Endothelial cell of umbilical vein (primary cell): ENCODE results near the gene ETHE1. TPM values are rescaled to one million over a fixed set of nuclear protein-coding genes. Genes with fewer than 3 reads are reported as not detected.

Experiments
- BruUV-seq: library from RNA; stranded (reverse); fragments of 400-500 nt; replicated peaks from 2 replicates; lab custom pipeline; 2021; lab: Mats Ljungman, UMichigan
- CTCF ChIA-PET: fragments of 300-600, 350-600 bp; sonication (Branson Sonifier 250); formaldehyde crosslinking; loops from one replicate; lab custom pipeline; 2021; ENCODE audit warnings: antibody characterized with exemption, inconsistent platforms; lab: Charles Lee
- POLR2A ChIA-PET: fragments of 300-600, 350-600 bp; sonication (Branson Sonifier 250); formaldehyde crosslinking; loops from one replicate; lab custom pipeline; 2021; ENCODE audit warnings: antibody characterized with exemption, inconsistent platforms; lab: Charles Lee
- DNase-seq: peaks from one replicate; pipeline ENCODE4 v3.0.0-alpha.2; 2011; ENCODE audit warnings: low read depth, low spot score
- FAIRE-seq: peaks from 2 replicates; lab custom pipeline; 2011; peaks lifted over from hg19 to GRCh38; lab: Jason Lieb, UNC
- H2AFZ ChIP-seq: 2 replicates; pipeline ENCODE4 v1.6.0; 2012; ENCODE audit warnings: low read depth, low read length, control low read depth, inconsistent platforms
- H3K27ac ChIP-seq: 2 replicates; pipeline ENCODE4 v1.5.1; 2011; ENCODE audit warnings: low read depth, mild to moderate bottlenecking, control low read depth, low read length, moderate library complexity; ENCODE audit not compliant: insufficient read depth
- H3K27me3 ChIP-seq, 2 experiments: 2 replicates each; pipeline versions ENCODE4 v1.6.0 to v1.6.1; 2011; ENCODE audit warnings: low read length in 2 of 2, mixed read lengths in 1 of 2; ENCODE audit not compliant: control insufficient read depth in 2 of 2, insufficient read depth in 2 of 2
- H3K36me3 ChIP-seq, 2 experiments: 2 replicates in 1 of 2; 3 replicates in 1 of 2; pipeline ENCODE4 v1.5.1; 2011; ENCODE audit warnings: low read length in 2 of 2, mild to moderate bottlenecking in 1 of 2, moderate library complexity in 1 of 2; ENCODE audit not compliant: control insufficient read depth in 2 of 2, insufficient read depth in 2 of 2; ENCODE audit errors: extremely low read depth in 1 of 2
- H3K4me1 ChIP-seq: 3 replicates; pipeline ENCODE4 v1.5.1; 2011; ENCODE audit warnings: mild to moderate bottlenecking, low read length; ENCODE audit not compliant: control insufficient read depth, insufficient read depth; ENCODE audit errors: extremely low read depth
- H3K4me2 ChIP-seq: 2 replicates; pipeline ENCODE4 v1.6.1; 2011; ENCODE audit warnings: low read length, control low read depth, mixed read lengths; ENCODE audit not compliant: insufficient read depth
- H3K4me3 ChIP-seq, 3 experiments: fragments of 200-600 bp in 1 of 3; sonication (generic), shearing (Covaris generic) in 1 of 3; replicated peaks in 1 of 3; 2 replicates each; pipeline ENCODE4 v1.5.1; 2011 to 2016; ENCODE audit warnings: control low read depth in 3 of 3, low read length in 3 of 3, mild to moderate bottlenecking in 2 of 3, inconsistent platforms in 1 of 3, low read depth in 1 of 3, moderate library complexity in 1 of 3; ENCODE audit not compliant: insufficient read depth in 1 of 3
- H3K79me2 ChIP-seq: 2 replicates; pipeline ENCODE4 v1.6.0; 2012; ENCODE audit warnings: low read length, inconsistent platforms; ENCODE audit not compliant: control insufficient read depth, insufficient read depth
- H3K9ac ChIP-seq: replicated peaks from 2 replicates; pipeline ENCODE3; 2011; ENCODE audit warnings: low read length, control low read depth; ENCODE audit not compliant: insufficient read depth; ENCODE audit errors: extremely low read depth
- H3K9me1 ChIP-seq: replicated peaks from 3 replicates; pipeline ENCODE4 v1.6.0; 2011; ENCODE audit warnings: mild to moderate bottlenecking, low read length; ENCODE audit not compliant: control insufficient read depth, insufficient read depth; ENCODE audit errors: extremely low read depth
- H3K9me3 ChIP-seq: replicated peaks from 2 replicates; pipeline ENCODE4 v1.5.1; 2012; ENCODE audit warnings: low read length, inconsistent platforms; ENCODE audit not compliant: control insufficient read depth, insufficient read depth
- H4K20me1 ChIP-seq: replicated peaks from 2 replicates; pipeline ENCODE3; 2011; ENCODE audit warnings: mild to moderate bottlenecking, low read length; ENCODE audit not compliant: control insufficient read depth, insufficient read depth; ENCODE audit errors: extremely low read depth
- EZH2 ChIP-seq: IDR thresholded peaks from 2 replicates; pipeline ENCODE4 v1.6.1; 2012; ENCODE audit warnings: borderline replicate concordance, low read depth, mild to moderate bottlenecking, moderate library complexity, low read length, inconsistent platforms; ENCODE audit not compliant: severe bottlenecking
- FOS ChIP-seq: IDR thresholded peaks from 2 replicates; pipeline ENCODE4 v1.6.1; 2011; ENCODE audit warnings: mild to moderate bottlenecking, low read length, moderate library complexity, borderline replicate concordance; ENCODE audit not compliant: insufficient read depth
- GATA2 ChIP-seq: IDR thresholded peaks from 2 replicates; pipeline ENCODE4 v1.7.0; 2011; ENCODE audit warnings: low read depth, mild to moderate bottlenecking, moderate library complexity, mixed read lengths, low read length; ENCODE audit not compliant: insufficient read length, insufficient read depth
- JUN ChIP-seq: IDR thresholded peaks from 2 replicates; pipeline ENCODE4 v1.6.1; 2011; ENCODE audit warnings: borderline replicate concordance, low read depth; ENCODE audit not compliant: insufficient read length, insufficient read depth
- MYC ChIP-seq: IDR thresholded peaks from one replicate; pipeline ENCODE4 v1.6.1; 2011; ENCODE audit warnings: mild to moderate bottlenecking, low read depth, low read length
- POLR2A ChIP-seq: IDR thresholded peaks from 2 replicates; pipeline ENCODE4 v1.6.1; 2012; ENCODE audit warnings: low read depth, mild to moderate bottlenecking, control low read depth, low read length
- POLR2AphosphoS5 ChIP-seq: IDR thresholded peaks from 2 replicates; pipeline ENCODE4 v1.6.1; 2012; ENCODE audit warnings: low read depth, mild to moderate bottlenecking, control low read depth, low read length, moderate library complexity; ENCODE audit not compliant: insufficient read depth
- dilution Hi-C: fragments of 300-500 bp; cut with MboI; formaldehyde crosslinking; loops from one replicate; pipeline ENCODE4 v1.15.0; 2019; ENCODE audit warnings: low sequenced_read_pairs; ENCODE audit not compliant: extremely low pct_ligation_motif_present
- intact Hi-C: fragments of 100-400 bp; cut with micrococcal nuclease; formaldehyde crosslinking; loops from one replicate; pipeline ENCODE4 v1.10.0; 2022
- polyA plus RNA-seq, 4 experiments: library from polyadenylated mRNA; depleted of rRNA in 3 of 4; stranded (reverse) in 3 of 4; unstranded in 1 of 4; fragments of >200 nt; gene quantifications; 2 replicates each; pipeline versions ENCODE4 v1.2.1 to v1.2.3, GENCODE V29; 2011 to 2012; ENCODE audit warnings: missing spikeins in 1 of 4
- total RNA-seq: library from RNA; stranded (reverse); gene quantifications from 2 replicates; pipeline ENCODE4 v1.2.3, GENCODE V29; 2021
- TF ChIP-seq, protein P1 (sequence below), 2 donors: IDR thresholded peaks; 1 replicate in 1 of 2; 2 replicates in 1 of 2; pipeline ENCODE4 v1.5.1; 2011; ENCODE audit warnings: low read length in 2 of 2, mild to moderate bottlenecking in 2 of 2, moderate library complexity in 2 of 2, control low read depth in 1 of 2, inconsistent platforms in 1 of 2, low read depth in 1 of 2; ENCODE audit not compliant: insufficient read depth in 1 of 2; ENCODE audit errors: extremely low read depth in 1 of 2
- TF ChIP-seq, protein P2 (sequence below): IDR thresholded peaks from 2 replicates; pipeline ENCODE4 v1.6.1; 2011; ENCODE audit not compliant: insufficient read depth, insufficient read length

Gene ETHE1
- total and polyA plus RNA-seq, 2 donors (not counting 3 experiments of a cell fraction or from before 2014, with no cell fraction given): 34.5 to 124 TPM

- H3K36me3 ChIP-seq: peaks cover 2 to 33% of the 10 kb centered on the region in 2 experiments
- CTCF ChIA-PET: interaction anchor here (1.1 kb wide), 2 partner anchors 9 to 10 kb away, joined by 3 read pairs; no protein-coding TSS in a partner anchor
- no peak for FAIRE-seq
These were observed 19.0 kb upstream of the ETHE1 start for GRCh38 chr19:43545981-43546380.

More at GRCh38 chr19:43545981-43546380, 19.0 kb upstream of the ETHE1 start:
- no peaks in the 10 kb centered on the region for H4K20me1 ChIP-seq
- H3K27ac ChIP-seq: no peak overlapping the region
- no peaks in the 10 kb centered on the region for H3K9me1 ChIP-seq
- TF ChIP-seq, protein P1, sequence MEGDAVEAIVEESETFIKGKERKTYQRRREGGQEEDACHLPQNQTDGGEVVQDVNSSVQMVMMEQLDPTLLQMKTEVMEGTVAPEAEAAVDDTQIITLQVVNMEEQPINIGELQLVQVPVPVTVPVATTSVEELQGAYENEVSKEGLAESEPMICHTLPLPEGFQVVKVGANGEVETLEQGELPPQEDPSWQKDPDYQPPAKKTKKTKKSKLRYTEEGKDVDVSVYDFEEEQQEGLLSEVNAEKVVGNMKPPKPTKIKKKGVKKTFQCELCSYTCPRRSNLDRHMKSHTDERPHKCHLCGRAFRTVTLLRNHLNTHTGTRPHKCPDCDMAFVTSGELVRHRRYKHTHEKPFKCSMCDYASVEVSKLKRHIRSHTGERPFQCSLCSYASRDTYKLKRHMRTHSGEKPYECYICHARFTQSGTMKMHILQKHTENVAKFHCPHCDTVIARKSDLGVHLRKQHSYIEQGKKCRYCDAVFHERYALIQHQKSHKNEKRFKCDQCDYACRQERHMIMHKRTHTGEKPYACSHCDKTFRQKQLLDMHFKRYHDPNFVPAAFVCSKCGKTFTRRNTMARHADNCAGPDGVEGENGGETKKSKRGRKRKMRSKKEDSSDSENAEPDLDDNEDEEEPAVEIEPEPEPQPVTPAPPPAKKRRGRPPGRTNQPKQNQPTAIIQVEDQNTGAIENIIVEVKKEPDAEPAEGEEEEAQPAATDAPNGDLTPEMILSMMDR (IDR thresholded peaks at IDR 0.05; ENCODE audit: extremely low read depth in 1 of 2, insufficient read depth in 1 of 2, low read depth in 1 of 2, low read length in 2 of 2): no peak
- TF ChIP-seq FOS: no peak
- TF ChIP-seq MYC: no peak
- no peak for TF ChIP-seq POLR2A
- TF ChIP-seq, protein P2, sequence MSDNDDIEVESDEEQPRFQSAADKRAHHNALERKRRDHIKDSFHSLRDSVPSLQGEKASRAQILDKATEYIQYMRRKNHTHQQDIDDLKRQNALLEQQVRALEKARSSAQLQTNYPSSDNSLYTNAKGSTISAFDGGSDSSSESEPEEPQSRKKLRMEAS: no peak
- no peak for TF ChIP-seq GATA2
- TF ChIP-seq JUN: no peak
- no peak for TF ChIP-seq POLR2AphosphoS5
- no peak for TF ChIP-seq EZH2
- no peak overlapping the region for H3K4me2 ChIP-seq
- no peaks in the 10 kb centered on the region for H3K79me2 ChIP-seq
- no peak for DNase-seq
- no peak overlapping the region for H3K9ac ChIP-seq
- H2AFZ ChIP-seq: no peak overlapping the region
- H3K9me3 ChIP-seq: no peaks in the 10 kb centered on the region
- POLR2A ChIA-PET: no interaction called here
- dilution Hi-C loops: no loop called here
- no peaks in the 10 kb centered on the region for H3K27me3 ChIP-seq
- intact Hi-C loops: no loop called here
- H3K4me1 ChIP-seq: no peaks in the 10 kb centered on the region
- H3K4me3 ChIP-seq: no peak overlapping the region
- BruUV-seq: no TSS peak
